Measurements from ENCODE around the gene NRXN3. TPM values are rescaled to one million over a fixed set of nuclear protein-coding genes. Genes with fewer than 3 reads are reported as not detected.

NRXN3 gene
- polyA plus RNA-seq, 1 donor (not counting 4 experiments of a cell fraction or from before 2014, with no cell fraction given) = 0.89 TPM

- DNase-seq (ENCODE audit: low read depth, low spot score) = no peak
- Histone ChIP-seq H3K27ac (ENCODE audit: control insufficient read depth, insufficient read depth, low read length) (no peak overlapping the region), H3K9me1 (ENCODE audit: control insufficient read depth, extremely low read depth, insufficient read depth, low read length) (no peaks in the 10 kb centered on the region), H3K9me3 (ENCODE audit: control insufficient read depth, low read depth, low read length) (no peaks in the 10 kb centered on the region), H2AFZ (ENCODE audit: control insufficient read depth, low read length) (no peak overlapping the region), H3K4me2 (ENCODE audit: control insufficient read depth, extremely low read depth, insufficient read depth, low read depth, low read length) (no peak overlapping the region), H3K79me2 (ENCODE audit: control insufficient read depth, insufficient read depth, low read length) (no peaks in the 10 kb centered on the region), H3K4me1 (ENCODE audit: control insufficient read depth, extremely low read depth, insufficient read depth, low read length) (no peaks in the 10 kb centered on the region), H3K27me3 (ENCODE audit: control insufficient read depth, extremely low read depth, insufficient read depth, low read length) (no peaks in the 10 kb centered on the region), H4K20me1 (ENCODE audit: control insufficient read depth, extremely low read depth, insufficient read depth, low read length) (no peaks in the 10 kb centered on the region), H3K9ac (ENCODE audit: control insufficient read depth, extremely low read depth, insufficient read depth, low read length) (no peak overlapping the region), H3K36me3 (ENCODE audit: control insufficient read depth in 2 of 2, extremely low read depth in 1 of 2, insufficient read depth in 2 of 2, low read length in 2 of 2) (no peaks in the 10 kb centered on the region), H3K4me3 (ENCODE audit: control insufficient read depth in 2 of 3, extremely low read depth in 1 of 3, insufficient read depth in 2 of 3, low read depth in 1 of 3, low read length in 3 of 3) (no peak overlapping the region)
- dilution Hi-C loops (cut with MboI; ENCODE audit: extremely low pct_ligation_motif_present, low sequenced_read_pairs) = no loop called here
- FAIRE-seq = no peak
- TF ChIP-seq CTCF (optimal IDR thresholded peaks at IDR 0.05 in 1 of 3, IDR thresholded peaks at IDR 0.05 in 1 of 3, conservative IDR thresholded peaks at IDR 0.05 in 1 of 3; ENCODE audit: extremely low read depth in 1 of 3, insufficient read depth in 2 of 3, low read length in 3 of 3) (no peak), EZH2 (IDR thresholded peaks at IDR 0.05; ENCODE audit: low read length) (no peak)
Observed at GRCh38 chr14:78592616-78593219, 422.5 kb downstream of the NRXN3 start.

GRCh38 chr14:78593949-78594348, 423.8 kb downstream of the NRXN3 start:
- dilution Hi-C loops (cut with MboI; ENCODE audit: extremely low pct_ligation_motif_present, low sequenced_read_pairs) = no loop called here
- Histone ChIP-seq H3K4me2 (ENCODE audit: control insufficient read depth, extremely low read depth, insufficient read depth, low read depth, low read length) (no peak overlapping the region), H3K4me1 (ENCODE audit: control insufficient read depth, extremely low read depth, insufficient read depth, low read length) (no peaks in the 10 kb centered on the region), H3K36me3 (ENCODE audit: control insufficient read depth in 2 of 2, extremely low read depth in 1 of 2, insufficient read depth in 2 of 2, low read length in 2 of 2) (no peaks in the 10 kb centered on the region), H3K9me3 (ENCODE audit: control insufficient read depth, low read depth, low read length) (no peaks in the 10 kb centered on the region), H3K27me3 (ENCODE audit: control insufficient read depth, extremely low read depth, insufficient read depth, low read length) (no peaks in the 10 kb centered on the region), H3K27ac (ENCODE audit: control insufficient read depth, insufficient read depth, low read length) (no peak overlapping the region), H4K20me1 (ENCODE audit: control insufficient read depth, extremely low read depth, insufficient read depth, low read length) (no peaks in the 10 kb centered on the region), H3K9ac (ENCODE audit: control insufficient read depth, extremely low read depth, insufficient read depth, low read length) (no peak overlapping the region), H3K9me1 (ENCODE audit: control insufficient read depth, extremely low read depth, insufficient read depth, low read length) (no peaks in the 10 kb centered on the region), H3K79me2 (ENCODE audit: control insufficient read depth, insufficient read depth, low read length) (no peaks in the 10 kb centered on the region), H2AFZ (ENCODE audit: control insufficient read depth, low read length) (no peak overlapping the region), H3K4me3 (ENCODE audit: control insufficient read depth in 2 of 3, extremely low read depth in 1 of 3, insufficient read depth in 2 of 3, low read depth in 1 of 3, low read length in 3 of 3) (no peak overlapping the region)
- DNase-seq (ENCODE audit: low read depth, low spot score) = no peak
- TF ChIP-seq EZH2 (IDR thresholded peaks at IDR 0.05; ENCODE audit: low read length) (no peak), CTCF (optimal IDR thresholded peaks at IDR 0.05 in 1 of 3, IDR thresholded peaks at IDR 0.05 in 1 of 3, conservative IDR thresholded peaks at IDR 0.05 in 1 of 3; ENCODE audit: extremely low read depth in 1 of 3, insufficient read depth in 2 of 3, low read length in 3 of 3) (no peak)
- no peak for FAIRE-seq
